ENCODE data around the gene GIPC3.

Gene GIPC3

GRCh38 chr19:3620817-3621547 lies 35.7 kb downstream of the GIPC3 start:
- TF ChIP-seq TCF12 (IDR thresholded peaks at IDR 0.05; ENCODE audit: low read depth) (no peak), EP300 (IDR thresholded peaks at IDR 0.05; ENCODE audit: borderline replicate concordance) (no peak), TAF1 (IDR thresholded peaks at IDR 0.05; ENCODE audit: low read depth) (no peak), YY1 (IDR thresholded peaks at IDR 0.05; ENCODE audit: low read depth) (no peak)

- TF ChIP-seq CEBPB (IDR thresholded peaks at IDR 0.05) (no peak), TEAD4 (IDR thresholded peaks at IDR 0.05) (no peak), ZBTB7A (IDR thresholded peaks at IDR 0.05; ENCODE audit: low read depth) (no peak), TAF1 (IDR thresholded peaks at IDR 0.05; ENCODE audit: low read depth) (no peak), TCF12 (IDR thresholded peaks at IDR 0.05; ENCODE audit: low read depth) (no peak), MAX (IDR thresholded peaks at IDR 0.05) (no peak), NFIC (IDR thresholded peaks at IDR 0.05) (no peak), USF1 (IDR thresholded peaks at IDR 0.05) (no peak), FOXM1 (IDR thresholded peaks at IDR 0.05; ENCODE audit: borderline replicate concordance, low read depth) (no peak), EGR1 (IDR thresholded peaks at IDR 0.05) (no peak), EP300 (IDR thresholded peaks at IDR 0.05; ENCODE audit: borderline replicate concordance) (no peak), RAD21 (IDR thresholded peaks at IDR 0.05; ENCODE audit: low read depth) (no peak), YY1 (IDR thresholded peaks at IDR 0.05; ENCODE audit: low read depth) (no peak), CREB1 (IDR thresholded peaks at IDR 0.05; ENCODE audit: low read depth) (no peak), REST (IDR thresholded peaks at IDR 0.05; ENCODE audit: low read depth) (no peak)
Measured at GRCh38 chr19:3621689-3622088, 36.4 kb downstream of the GIPC3 start.

GRCh38 chr19:3622224-3622623 lies 36.9 kb downstream of the GIPC3 start:
- TF ChIP-seq TCF12 (IDR thresholded peaks at IDR 0.05; ENCODE audit: low read depth) = no peak
- no peak for TF ChIP-seq TAF1 (IDR thresholded peaks at IDR 0.05; ENCODE audit: low read depth)
- TF ChIP-seq CEBPB (IDR thresholded peaks at IDR 0.05) = no peak
- no peak for TF ChIP-seq REST (IDR thresholded peaks at IDR 0.05; ENCODE audit: low read depth)
- TF ChIP-seq TEAD4 (IDR thresholded peaks at IDR 0.05) = no peak
- no peak for TF ChIP-seq USF1 (IDR thresholded peaks at IDR 0.05)
- no peak for TF ChIP-seq FOXM1 (IDR thresholded peaks at IDR 0.05; ENCODE audit: borderline replicate concordance, low read depth)
- TF ChIP-seq ZBTB7A (IDR thresholded peaks at IDR 0.05; ENCODE audit: low read depth) = no peak
- no peak for TF ChIP-seq EP300 (IDR thresholded peaks at IDR 0.05; ENCODE audit: borderline replicate concordance)
- no peak for TF ChIP-seq RAD21 (IDR thresholded peaks at IDR 0.05; ENCODE audit: low read depth)
- TF ChIP-seq YY1 (IDR thresholded peaks at IDR 0.05; ENCODE audit: low read depth) = no peak
- no peak for TF ChIP-seq NFIC (IDR thresholded peaks at IDR 0.05)
- no peak for TF ChIP-seq EGR1 (IDR thresholded peaks at IDR 0.05)
- TF ChIP-seq MAX (IDR thresholded peaks at IDR 0.05) = no peak
- TF ChIP-seq CREB1 (IDR thresholded peaks at IDR 0.05; ENCODE audit: low read depth) = no peak

- TF ChIP-seq FOXM1 (IDR thresholded peaks at IDR 0.05; ENCODE audit: borderline replicate concordance, low read depth) (no peak), TCF12 (IDR thresholded peaks at IDR 0.05; ENCODE audit: low read depth) (no peak), USF1 (IDR thresholded peaks at IDR 0.05) (no peak), MAX (IDR thresholded peaks at IDR 0.05) (no peak), TAF1 (IDR thresholded peaks at IDR 0.05; ENCODE audit: low read depth) (no peak), TEAD4 (IDR thresholded peaks at IDR 0.05) (no peak), REST (IDR thresholded peaks at IDR 0.05; ENCODE audit: low read depth) (no peak), YY1 (IDR thresholded peaks at IDR 0.05; ENCODE audit: low read depth) (no peak), EGR1 (IDR thresholded peaks at IDR 0.05) (no peak), CREB1 (IDR thresholded peaks at IDR 0.05; ENCODE audit: low read depth) (no peak), EP300 (IDR thresholded peaks at IDR 0.05; ENCODE audit: borderline replicate concordance) (no peak), NFIC (IDR thresholded peaks at IDR 0.05) (no peak), RAD21 (IDR thresholded peaks at IDR 0.05; ENCODE audit: low read depth) (no peak), ZBTB7A (IDR thresholded peaks at IDR 0.05; ENCODE audit: low read depth) (no peak), CEBPB (IDR thresholded peaks at IDR 0.05) (no peak)
Measured at GRCh38 chr19:3623716-3624115, 38.4 kb downstream of the GIPC3 start.

All from Ishikawa (cell line).